ENCODE data around the gene ZNF804A.

Gene ZNF804A

GRCh38 chr2:184602734-184603133 is 4.4 kb downstream of the ZNF804A start:
- DNase-seq (ENCODE audit: extremely low read depth in 1 of 2, low read depth in 1 of 2), result no peak

GRCh38 chr2:184610891-184611290 is 12.6 kb downstream of the ZNF804A start:
- no peak for DNase-seq (ENCODE audit: extremely low read depth in 1 of 2, low read depth in 1 of 2)

- no peak for DNase-seq (ENCODE audit: extremely low read depth in 1 of 2, low read depth in 1 of 2)
Observed at GRCh38 chr2:184611361-184612085, 13.2 kb downstream of the ZNF804A start.

- no peak for DNase-seq (ENCODE audit: extremely low read depth in 1 of 2, low read depth in 1 of 2)
Observed at GRCh38 chr2:184620367-184620766, 22.0 kb downstream of the ZNF804A start.

GRCh38 chr2:184624311-184624710 is 26.0 kb downstream of the ZNF804A start:
- DNase-seq (ENCODE audit: extremely low read depth in 1 of 2, low read depth in 1 of 2), result no peak

- DNase-seq (ENCODE audit: extremely low read depth in 1 of 2, low read depth in 1 of 2), result no peak
Observed at GRCh38 chr2:184628051-184628450, 29.7 kb downstream of the ZNF804A start.

GRCh38 chr2:184633726-184634125 is 35.4 kb downstream of the ZNF804A start:
- no peak for DNase-seq (ENCODE audit: extremely low read depth in 1 of 2, low read depth in 1 of 2)

GRCh38 chr2:184637781-184638180 is 39.5 kb downstream of the ZNF804A start:
- no peak for DNase-seq (ENCODE audit: extremely low read depth in 1 of 2, low read depth in 1 of 2)

GRCh38 chr2:184644685-184645084 is 46.4 kb downstream of the ZNF804A start:
- no peak for DNase-seq (ENCODE audit: extremely low read depth in 1 of 2, low read depth in 1 of 2)

- DNase-seq (ENCODE audit: extremely low read depth in 1 of 2, low read depth in 1 of 2), result no peak
Observed at GRCh38 chr2:184646177-184646576, 47.8 kb downstream of the ZNF804A start.

GRCh38 chr2:184646593-184646992 is 48.3 kb downstream of the ZNF804A start:
- DNase-seq (ENCODE audit: extremely low read depth in 1 of 2, low read depth in 1 of 2), result no peak

GRCh38 chr2:184654945-184655344 is 56.6 kb downstream of the ZNF804A start:
- DNase-seq (ENCODE audit: extremely low read depth in 1 of 2, low read depth in 1 of 2), result no peak

- DNase-seq (ENCODE audit: extremely low read depth in 1 of 2, low read depth in 1 of 2), result no peak
Observed at GRCh38 chr2:184677171-184677570, 78.8 kb downstream of the ZNF804A start.

GRCh38 chr2:184679219-184680018 is 81.1 kb downstream of the ZNF804A start:
- no peak for DNase-seq (ENCODE audit: extremely low read depth in 1 of 2, low read depth in 1 of 2)

- no peak for DNase-seq (ENCODE audit: extremely low read depth in 1 of 2, low read depth in 1 of 2)
Observed at GRCh38 chr2:184680825-184681224, 82.5 kb downstream of the ZNF804A start.

GRCh38 chr2:184681642-184682321 is 83.5 kb downstream of the ZNF804A start:
- no peak for DNase-seq (ENCODE audit: extremely low read depth in 1 of 2, low read depth in 1 of 2)

- DNase-seq (ENCODE audit: extremely low read depth in 1 of 2, low read depth in 1 of 2), result no peak
Observed at GRCh38 chr2:184683911-184684310, 85.6 kb downstream of the ZNF804A start.

- DNase-seq (ENCODE audit: extremely low read depth in 1 of 2, low read depth in 1 of 2), result no peak
Observed at GRCh38 chr2:184685999-184686841, 87.9 kb downstream of the ZNF804A start.

GRCh38 chr2:184689638-184690037 is 91.3 kb downstream of the ZNF804A start:
- DNase-seq (ENCODE audit: extremely low read depth in 1 of 2, low read depth in 1 of 2), result no peak

- DNase-seq (ENCODE audit: extremely low read depth in 1 of 2, low read depth in 1 of 2), result no peak
Observed at GRCh38 chr2:184692141-184692734, 93.9 kb downstream of the ZNF804A start.
